ENCODE results near the gene SIGLEC5.
A peak's percentile ranks its signal among the peaks of the same experiment; 100 is the strongest.

- TF ChIP-seq POLR2AphosphoS5 (IDR thresholded peaks at IDR 0.05; ENCODE audit: low read depth) (peak; percentile 60), CTCF (IDR thresholded peaks at IDR 0.05; ENCODE audit: insufficient read depth, low read length) (no peak), GABPA (IDR thresholded peaks at IDR 0.05; ENCODE audit: low read depth) (peak; percentile 83)
- TF ChIP-seq, protein P1, sequence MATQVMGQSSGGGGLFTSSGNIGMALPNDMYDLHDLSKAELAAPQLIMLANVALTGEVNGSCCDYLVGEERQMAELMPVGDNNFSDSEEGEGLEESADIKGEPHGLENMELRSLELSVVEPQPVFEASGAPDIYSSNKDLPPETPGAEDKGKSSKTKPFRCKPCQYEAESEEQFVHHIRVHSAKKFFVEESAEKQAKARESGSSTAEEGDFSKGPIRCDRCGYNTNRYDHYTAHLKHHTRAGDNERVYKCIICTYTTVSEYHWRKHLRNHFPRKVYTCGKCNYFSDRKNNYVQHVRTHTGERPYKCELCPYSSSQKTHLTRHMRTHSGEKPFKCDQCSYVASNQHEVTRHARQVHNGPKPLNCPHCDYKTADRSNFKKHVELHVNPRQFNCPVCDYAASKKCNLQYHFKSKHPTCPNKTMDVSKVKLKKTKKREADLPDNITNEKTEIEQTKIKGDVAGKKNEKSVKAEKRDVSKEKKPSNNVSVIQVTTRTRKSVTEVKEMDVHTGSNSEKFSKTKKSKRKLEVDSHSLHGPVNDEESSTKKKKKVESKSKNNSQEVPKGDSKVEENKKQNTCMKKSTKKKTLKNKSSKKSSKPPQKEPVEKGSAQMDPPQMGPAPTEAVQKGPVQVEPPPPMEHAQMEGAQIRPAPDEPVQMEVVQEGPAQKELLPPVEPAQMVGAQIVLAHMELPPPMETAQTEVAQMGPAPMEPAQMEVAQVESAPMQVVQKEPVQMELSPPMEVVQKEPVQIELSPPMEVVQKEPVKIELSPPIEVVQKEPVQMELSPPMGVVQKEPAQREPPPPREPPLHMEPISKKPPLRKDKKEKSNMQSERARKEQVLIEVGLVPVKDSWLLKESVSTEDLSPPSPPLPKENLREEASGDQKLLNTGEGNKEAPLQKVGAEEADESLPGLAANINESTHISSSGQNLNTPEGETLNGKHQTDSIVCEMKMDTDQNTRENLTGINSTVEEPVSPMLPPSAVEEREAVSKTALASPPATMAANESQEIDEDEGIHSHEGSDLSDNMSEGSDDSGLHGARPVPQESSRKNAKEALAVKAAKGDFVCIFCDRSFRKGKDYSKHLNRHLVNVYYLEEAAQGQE (IDR thresholded peaks at IDR 0.05; ENCODE audit: insufficient replicate concordance, low read depth), result no peak
Observed at GRCh38 chr19:51570962-51571575, 59.1 kb downstream of the SIGLEC5 start, which contains the start of gene ZNF175.
